ENCODE measurements around the gene KLHL29. TPM values are rescaled to one million over a fixed set of nuclear protein-coding genes. Genes with fewer than 3 reads are reported as not detected.

KLHL29 gene
- total RNA-seq, 2 experiments from 2014 or later, result 0.10 to 0.33 TPM

- no peaks in the 10 kb centered on the region for H3K9me3 Mint-ChIP-seq
- H3K4me3 Mint-ChIP-seq, result no peak overlapping the region
- POLR2A ChIA-PET, result no interaction called here
- H3K4me1 Mint-ChIP-seq, result no peaks in the 10 kb centered on the region
- CTCF ChIA-PET, result no interaction called here
- no peaks in the 10 kb centered on the region for H3K36me3 Mint-ChIP-seq (ENCODE audit: low read depth)
- H3K27me3 Mint-ChIP-seq, result peaks cover 19% of the 10 kb centered on the region
- DNase-seq, result no peak
- no peak overlapping the region for H3K27ac Mint-ChIP-seq
Measured at GRCh38 chr2:23412556-23413155, 27.7 kb downstream of the KLHL29 start.

DNA sequence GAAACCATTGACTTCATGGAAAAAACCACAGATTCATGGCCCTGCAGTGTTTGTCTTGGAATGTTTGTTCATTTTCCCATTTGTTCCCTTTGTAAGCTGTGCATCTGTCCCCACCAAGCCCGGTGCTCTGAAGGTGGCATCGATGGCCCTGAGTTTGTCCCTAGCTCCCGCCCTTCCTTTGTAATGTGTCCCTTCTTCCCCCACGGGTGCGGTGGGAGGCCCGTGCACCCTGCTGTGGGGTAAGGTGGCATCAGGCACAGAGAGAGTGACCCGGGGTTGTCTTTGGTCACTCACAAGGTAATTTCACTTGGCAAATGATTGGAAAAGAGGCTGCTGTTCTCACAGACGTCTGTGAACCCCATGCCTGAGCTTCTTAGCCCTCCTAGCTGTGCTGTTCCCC, 28.7 kb downstream of the KLHL29 start:
- POLR2A ChIA-PET, result no interaction called here

DNA sequence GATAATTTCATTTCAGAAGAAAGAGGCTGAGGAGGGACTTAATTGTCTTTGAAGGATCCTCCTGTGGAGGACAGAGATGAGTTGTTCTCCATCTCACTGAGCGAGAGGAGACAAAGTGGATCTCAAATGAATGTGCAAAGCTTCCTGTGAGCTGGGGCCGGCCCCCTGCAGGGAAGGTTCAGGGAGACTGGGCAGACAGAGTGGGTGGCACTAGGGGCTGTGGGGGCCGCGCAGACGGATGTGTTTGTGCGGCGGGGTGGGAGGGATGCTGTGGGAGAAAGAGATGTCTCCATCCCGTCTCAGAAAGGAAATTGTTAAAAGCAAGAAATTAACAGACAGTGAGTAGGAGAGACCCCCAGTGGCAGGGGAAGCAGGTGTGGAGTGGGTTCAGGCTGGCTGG, 29.1 kb downstream of the KLHL29 start:
- Mint-ChIP-seq H3K4me3 (no peak overlapping the region), H3K36me3 (ENCODE audit: low read depth) (no peaks in the 10 kb centered on the region), H3K27ac (no peak overlapping the region), H3K9me3 (no peaks in the 10 kb centered on the region), H3K27me3 (peaks cover 13% of the 10 kb centered on the region), H3K4me1 (no peaks in the 10 kb centered on the region)
- ChIA-PET CTCF (no interaction called here), POLR2A (no interaction called here)
- DNase-seq, result no peak

More for the DNA sequence above, 28.7 kb downstream of the KLHL29 start:
- no peaks in the 10 kb centered on the region for H3K9me3 Mint-ChIP-seq
- CTCF ChIA-PET, result no interaction called here
- no peak overlapping the region for H3K27ac Mint-ChIP-seq
- no peaks in the 10 kb centered on the region for H3K4me1 Mint-ChIP-seq
- H3K4me3 Mint-ChIP-seq, result no peak overlapping the region
- H3K36me3 Mint-ChIP-seq (ENCODE audit: low read depth), result no peaks in the 10 kb centered on the region
- H3K27me3 Mint-ChIP-seq, result peaks cover 13% of the 10 kb centered on the region
- DNase-seq, result no peak

- Mint-ChIP-seq H3K4me3 (no peak overlapping the region), H3K4me1 (no peaks in the 10 kb centered on the region), H3K27me3 (peaks cover 13% of the 10 kb centered on the region), H3K27ac (no peak overlapping the region), H3K36me3 (ENCODE audit: low read depth) (no peaks in the 10 kb centered on the region), H3K9me3 (no peaks in the 10 kb centered on the region)
- ChIA-PET CTCF (interaction anchor here (0.7 kb wide), 1 partner anchor 105 kb away, joined by 3 read pairs; no protein-coding TSS in a partner anchor), POLR2A (no interaction called here)
- DNase-seq, result no peak
Measured at GRCh38 chr2:23414871-23415270, 29.9 kb downstream of the KLHL29 start.

DNA sequence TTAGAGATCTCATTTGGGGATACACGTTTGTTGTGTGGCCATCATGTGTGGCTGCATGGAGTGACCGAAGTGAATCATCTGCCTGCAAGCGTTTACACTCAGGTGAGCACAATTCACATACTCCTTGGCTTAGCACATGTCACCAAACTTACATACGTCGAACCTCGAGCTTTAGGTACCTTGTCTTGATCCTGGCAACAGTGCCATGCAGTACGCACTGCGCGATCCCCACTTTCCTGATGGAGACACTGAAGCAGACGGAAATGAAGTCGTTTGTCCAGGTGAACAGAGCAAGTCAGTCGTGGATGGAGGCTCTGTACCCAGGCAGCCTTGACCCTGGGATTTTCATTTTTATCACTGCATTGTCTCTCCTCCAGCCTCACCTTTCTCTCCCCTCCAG, 32.3 kb downstream of the KLHL29 start:
- no peak for DNase-seq
- peaks cover 13% of the 10 kb centered on the region for H3K27me3 Mint-ChIP-seq
- no peaks in the 10 kb centered on the region for H3K4me1 Mint-ChIP-seq
- no peaks in the 10 kb centered on the region for H3K36me3 Mint-ChIP-seq (ENCODE audit: low read depth)
- H3K27ac Mint-ChIP-seq, result no peak overlapping the region
- H3K4me3 Mint-ChIP-seq, result no peak overlapping the region
- ChIA-PET CTCF (no interaction called here), POLR2A (no interaction called here)
- H3K9me3 Mint-ChIP-seq, result no peaks in the 10 kb centered on the region

GRCh38 chr2:23418056-23418455, 33.1 kb downstream of the KLHL29 start:
- Mint-ChIP-seq H3K9me3 (no peaks in the 10 kb centered on the region), H3K36me3 (ENCODE audit: low read depth) (no peaks in the 10 kb centered on the region), H3K27me3 (peaks cover 13% of the 10 kb centered on the region), H3K4me3 (no peak overlapping the region), H3K4me1 (no peaks in the 10 kb centered on the region), H3K27ac (no peak overlapping the region)
- POLR2A ChIA-PET, result no interaction called here
- DNase-seq, result no peak
- CTCF ChIA-PET, result no interaction called here

DNA sequence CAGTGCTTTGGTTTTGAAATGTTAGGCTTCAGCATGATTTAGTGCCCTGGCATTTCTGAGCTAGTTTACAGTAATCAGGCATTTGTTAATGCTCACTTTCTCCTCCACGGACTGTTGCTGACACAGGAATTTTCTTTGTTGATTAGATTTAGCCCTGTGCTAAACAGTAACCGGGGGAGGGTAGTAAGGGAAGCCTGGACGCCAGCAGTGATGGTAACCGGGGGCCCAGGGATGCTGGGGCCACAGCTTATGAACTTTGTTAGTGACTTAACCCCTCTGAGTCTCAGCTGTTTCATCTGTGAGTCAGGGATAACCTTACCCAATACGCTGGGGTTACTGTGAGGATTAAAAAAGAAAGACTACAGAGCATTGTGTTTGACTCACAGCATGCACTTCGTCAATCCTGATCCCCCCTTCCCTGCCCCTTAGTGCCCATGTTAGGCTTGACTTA, 33.5 kb downstream of the KLHL29 start:
- DNase-seq, result no peak
- H3K9me3 Mint-ChIP-seq, result no peaks in the 10 kb centered on the region
- no peaks in the 10 kb centered on the region for H3K4me1 Mint-ChIP-seq
- H3K4me3 Mint-ChIP-seq, result no peak overlapping the region
- ChIA-PET POLR2A (no interaction called here), CTCF (no interaction called here)
- no peak overlapping the region for H3K27ac Mint-ChIP-seq
- H3K27me3 Mint-ChIP-seq, result peaks cover 13% of the 10 kb centered on the region
- H3K36me3 Mint-ChIP-seq (ENCODE audit: low read depth), result no peaks in the 10 kb centered on the region

GRCh38 chr2:23419171-23420090, 34.5 kb downstream of the KLHL29 start:
- Mint-ChIP-seq H3K36me3 (ENCODE audit: low read depth) (no peaks in the 10 kb centered on the region), H3K27me3 (peaks cover 6% of the 10 kb centered on the region), H3K4me3 (no peak overlapping the region), H3K4me1 (no peaks in the 10 kb centered on the region), H3K27ac (no peak overlapping the region), H3K9me3 (no peaks in the 10 kb centered on the region)
- ChIA-PET CTCF (no interaction called here), POLR2A (no interaction called here)
- DNase-seq, result no peak

- H3K4me3 Mint-ChIP-seq, result no peak overlapping the region
- DNase-seq, result no peak
- H3K4me1 Mint-ChIP-seq, result no peaks in the 10 kb centered on the region
- POLR2A ChIA-PET, result no interaction called here
- CTCF ChIA-PET, result no interaction called here
- no peak overlapping the region for H3K27ac Mint-ChIP-seq
- H3K27me3 Mint-ChIP-seq, result peaks cover 6% of the 10 kb centered on the region
- no peaks in the 10 kb centered on the region for H3K9me3 Mint-ChIP-seq
- H3K36me3 Mint-ChIP-seq (ENCODE audit: low read depth), result no peaks in the 10 kb centered on the region
Measured at GRCh38 chr2:23420091-23420839, 35.3 kb downstream of the KLHL29 start.

DNA sequence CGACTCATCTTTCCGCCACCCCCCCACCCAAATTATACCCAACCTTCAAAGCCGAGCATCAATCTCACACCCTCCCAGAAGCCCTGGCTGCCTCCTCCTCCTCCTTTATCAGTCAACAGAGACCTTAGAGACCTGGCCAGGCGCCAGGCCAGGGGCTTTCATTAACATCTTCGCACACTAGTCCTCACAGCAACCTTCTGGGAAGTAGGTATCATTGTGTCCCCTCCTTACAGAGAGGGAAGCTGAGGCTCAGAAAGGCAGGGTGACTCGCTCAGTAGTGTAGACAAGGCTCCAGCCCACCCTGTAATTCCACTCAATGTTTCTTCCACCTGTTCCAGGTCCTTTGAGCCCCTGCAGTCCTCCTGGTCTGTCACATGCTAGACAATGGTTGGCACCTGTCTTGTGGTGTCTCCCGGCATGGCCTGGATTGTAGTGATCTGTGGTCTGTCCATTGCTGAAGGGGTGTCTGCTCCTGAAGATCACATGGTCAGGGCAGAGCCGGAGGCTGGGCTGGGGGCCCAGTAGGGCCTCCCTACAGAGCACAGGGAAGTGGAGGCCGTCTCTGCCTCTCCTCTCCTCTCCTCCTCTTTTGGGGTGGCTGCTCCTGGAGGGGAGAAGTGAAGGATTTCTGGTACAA, 36.0 kb downstream of the KLHL29 start:
- H3K27me3 Mint-ChIP-seq, result peaks cover 6% of the 10 kb centered on the region
- H3K4me3 Mint-ChIP-seq, result no peak overlapping the region
- H3K27ac Mint-ChIP-seq, result no peak overlapping the region
- H3K4me1 Mint-ChIP-seq, result no peaks in the 10 kb centered on the region
- H3K9me3 Mint-ChIP-seq, result no peaks in the 10 kb centered on the region
- CTCF ChIA-PET, result no interaction called here
- H3K36me3 Mint-ChIP-seq (ENCODE audit: low read depth), result no peaks in the 10 kb centered on the region
- no peak for DNase-seq
- POLR2A ChIA-PET, result no interaction called here

- Mint-ChIP-seq H3K27ac (no peak overlapping the region), H3K4me1 (no peaks in the 10 kb centered on the region), H3K36me3 (ENCODE audit: low read depth) (no peaks in the 10 kb centered on the region), H3K4me3 (no peak overlapping the region), H3K9me3 (no peaks in the 10 kb centered on the region), H3K27me3 (no peaks in the 10 kb centered on the region)
- DNase-seq, result no peak
- POLR2A ChIA-PET, result no interaction called here
- CTCF ChIA-PET, result no interaction called here
Measured at GRCh38 chr2:23422089-23423061, 37.4 kb downstream of the KLHL29 start.

DNA sequence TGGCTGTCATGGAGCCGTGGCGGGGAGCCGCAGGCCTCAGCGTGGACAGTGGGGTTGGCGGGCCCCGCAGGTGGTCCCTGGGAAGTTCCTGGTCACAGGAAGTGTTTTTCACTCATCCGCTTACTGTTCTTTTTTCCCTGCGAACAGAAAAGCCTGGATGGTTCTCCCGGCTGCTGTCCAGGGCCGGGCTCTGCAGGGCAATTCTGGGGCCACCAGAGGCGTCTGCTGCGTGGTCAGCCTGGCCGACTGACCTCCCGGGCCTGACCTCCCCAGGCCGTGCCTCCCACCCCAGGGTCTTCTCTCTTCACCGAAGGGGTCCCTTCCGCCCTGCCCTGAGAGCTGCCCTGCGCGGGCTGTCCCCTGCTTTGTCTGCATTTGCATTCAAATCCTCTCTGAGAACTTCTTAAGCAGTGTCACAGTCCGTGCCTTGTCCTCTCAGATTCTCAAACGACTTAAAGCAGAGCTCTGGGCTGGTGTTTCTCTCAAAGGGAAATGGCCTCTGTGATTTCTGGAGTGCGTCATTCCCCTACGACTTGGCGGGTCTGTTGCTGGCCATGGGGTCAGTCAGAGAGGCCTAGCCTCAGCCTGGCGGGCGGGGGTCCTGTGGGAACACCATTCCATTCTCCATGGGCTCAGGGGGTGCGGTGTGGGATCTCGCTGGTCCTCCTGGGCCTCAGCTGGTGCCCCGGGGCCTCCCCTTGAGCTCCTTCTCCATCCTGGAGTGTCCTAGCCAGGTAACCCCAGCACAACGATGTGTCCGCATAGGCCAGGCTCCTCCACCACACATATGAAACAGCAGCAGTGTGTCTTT, 38.3 kb downstream of the KLHL29 start:
- no peaks in the 10 kb centered on the region for H3K27me3 Mint-ChIP-seq

More for the DNA sequence above, 38.3 kb downstream of the KLHL29 start:
- Mint-ChIP-seq H3K36me3 (ENCODE audit: low read depth) (no peaks in the 10 kb centered on the region), H3K4me1 (no peaks in the 10 kb centered on the region), H3K27ac (no peak overlapping the region), H3K9me3 (no peaks in the 10 kb centered on the region), H3K4me3 (no peak overlapping the region)
- DNase-seq, result no peak
- POLR2A ChIA-PET, result no interaction called here
- CTCF ChIA-PET, result no interaction called here
